Thoracic aorta (tissue), 2 donors: Measurements from ENCODE around the gene HSH2D. TPM values are rescaled to one million over a fixed set of nuclear protein-coding genes. Genes with fewer than 3 reads are reported as not detected.

Source experiments
- ATAC-seq: fragments of 150-250 bp; one replicate; pipeline ENCODE4 v1.8.0; 2017; ENCODE audit warnings: low read depth; ENCODE audit not compliant: insufficient number of reproducible peaks, low FRiP score
- DNase-seq: peaks from one replicate; pipeline ENCODE4 v3.0.0-alpha.2; 2020; ENCODE audit warnings: low spot score
- H3K27ac ChIP-seq, 2 donors: fragments of 200-600 bp; sonication (generic); 1 replicate in 1 of 2; 2 replicates in 1 of 2; pipeline ENCODE4 v1.5.1; 2016; ENCODE audit warnings: mild to moderate bottlenecking in 2 of 2, moderate library complexity in 2 of 2
- H3K27me3 ChIP-seq: fragments of 200-600 bp; sonication (generic); replicated peaks from 2 replicates; pipeline ENCODE4 v1.6.0; 2016; ENCODE audit warnings: mild to moderate bottlenecking; ENCODE audit not compliant: insufficient read depth
- H3K36me3 ChIP-seq: fragments of 200-600 bp; sonication (generic); one replicate; pipeline ENCODE4 v1.5.1; 2016
- H3K4me1 ChIP-seq, 2 donors: fragments of 200-600 bp; sonication (generic); 1 replicate in 1 of 2; 2 replicates in 1 of 2; pipeline versions ENCODE4 v1.5.1 to v1.6.0; 2016; ENCODE audit warnings: low read depth in 2 of 2, mild to moderate bottlenecking in 1 of 2; ENCODE audit not compliant: control insufficient read depth in 1 of 2
- H3K4me3 ChIP-seq: fragments of 200-600 bp; sonication (generic); 2 replicates; pipeline ENCODE4 v1.5.1; 2016; ENCODE audit warnings: mild to moderate bottlenecking
- H3K9me3 ChIP-seq: fragments of 200-600 bp; sonication (generic); 2 replicates; pipeline ENCODE4 v1.5.1; 2016
- total RNA-seq, 2 donors: library from RNA; depleted of rRNA; stranded (reverse); fragments of >200 nt; gene quantifications; one replicate each; pipeline versions ENCODE4 v1.1.0 to v1.2.3, GENCODE V29; 2016
- TF ChIP-seq, protein P1 (sequence below): fragments of 200-600 bp; sonication (generic); IDR thresholded peaks from one replicate; pipeline ENCODE4 v1.5.1; 2019; ENCODE audit warnings: antibody characterized with exemption

HSH2D gene
- total RNA-seq, 2 donors from 2014 or later: 2.2 TPM; not detected in 1

DNA sequence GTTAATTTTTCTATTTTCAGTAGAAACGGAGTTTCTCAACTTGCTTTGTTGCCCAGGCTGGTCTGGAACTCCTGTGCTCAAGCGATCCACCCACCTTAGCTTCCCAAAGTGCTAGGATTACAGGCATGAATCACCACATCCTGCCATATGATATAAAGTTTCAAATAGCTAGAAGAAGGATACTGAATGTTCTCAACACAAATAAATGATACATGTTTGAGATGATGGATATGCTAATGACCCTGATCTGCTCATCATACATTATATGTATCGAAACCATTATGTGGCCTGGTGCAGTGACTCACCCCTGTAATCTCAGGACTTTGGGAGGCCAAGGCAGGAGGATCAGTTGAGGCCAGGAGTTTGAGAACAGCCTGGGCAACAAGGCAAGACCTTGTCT, 18.4 kb downstream of the HSH2D start:
- no peaks in the 10 kb centered on the region for H3K9me3 ChIP-seq
- H3K4me1 ChIP-seq: no peaks in the 10 kb centered on the region
- TF ChIP-seq, protein P1, sequence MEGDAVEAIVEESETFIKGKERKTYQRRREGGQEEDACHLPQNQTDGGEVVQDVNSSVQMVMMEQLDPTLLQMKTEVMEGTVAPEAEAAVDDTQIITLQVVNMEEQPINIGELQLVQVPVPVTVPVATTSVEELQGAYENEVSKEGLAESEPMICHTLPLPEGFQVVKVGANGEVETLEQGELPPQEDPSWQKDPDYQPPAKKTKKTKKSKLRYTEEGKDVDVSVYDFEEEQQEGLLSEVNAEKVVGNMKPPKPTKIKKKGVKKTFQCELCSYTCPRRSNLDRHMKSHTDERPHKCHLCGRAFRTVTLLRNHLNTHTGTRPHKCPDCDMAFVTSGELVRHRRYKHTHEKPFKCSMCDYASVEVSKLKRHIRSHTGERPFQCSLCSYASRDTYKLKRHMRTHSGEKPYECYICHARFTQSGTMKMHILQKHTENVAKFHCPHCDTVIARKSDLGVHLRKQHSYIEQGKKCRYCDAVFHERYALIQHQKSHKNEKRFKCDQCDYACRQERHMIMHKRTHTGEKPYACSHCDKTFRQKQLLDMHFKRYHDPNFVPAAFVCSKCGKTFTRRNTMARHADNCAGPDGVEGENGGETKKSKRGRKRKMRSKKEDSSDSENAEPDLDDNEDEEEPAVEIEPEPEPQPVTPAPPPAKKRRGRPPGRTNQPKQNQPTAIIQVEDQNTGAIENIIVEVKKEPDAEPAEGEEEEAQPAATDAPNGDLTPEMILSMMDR: no peak
- no peaks in the 10 kb centered on the region for H3K36me3 ChIP-seq
- DNase-seq: no peak
- H3K27me3 ChIP-seq: no peaks in the 10 kb centered on the region
- ATAC-seq: no peak
- no peak overlapping the region for H3K4me3 ChIP-seq
- no peak overlapping the region for H3K27ac ChIP-seq

DNA sequence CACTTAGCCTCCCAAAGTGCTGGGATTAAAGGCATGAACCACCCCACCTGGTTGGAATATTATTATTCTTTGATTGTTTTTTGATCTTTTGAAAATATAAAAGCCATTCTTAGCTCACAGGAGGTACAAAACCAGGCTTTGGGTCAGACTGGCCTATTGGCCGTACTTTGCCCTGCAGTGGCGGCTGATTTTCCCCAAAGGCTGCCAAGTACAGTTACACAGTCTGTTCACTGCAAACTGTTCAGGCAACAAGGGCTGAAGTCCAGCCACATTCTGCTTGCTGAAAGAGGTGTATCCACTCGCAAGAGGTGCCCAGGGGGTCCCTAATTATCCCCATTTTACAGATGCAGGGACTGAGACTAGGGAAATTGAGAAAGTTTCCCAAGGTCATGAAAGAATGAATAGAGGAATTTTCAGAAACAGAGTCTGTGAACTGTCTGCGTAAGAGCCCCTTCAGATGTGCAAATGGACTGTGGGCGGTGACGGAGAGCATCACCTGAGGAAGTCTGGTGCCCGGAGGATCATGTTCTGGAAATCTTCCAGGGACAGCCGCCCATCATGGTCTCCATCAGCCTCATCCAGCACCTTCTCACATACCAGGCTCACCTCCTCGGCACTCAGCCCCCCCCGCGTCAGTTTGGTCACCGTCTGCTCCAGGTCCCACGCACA, 20.9 kb downstream of the HSH2D start:
- no peaks in the 10 kb centered on the region for H3K9me3 ChIP-seq
- no peaks in the 10 kb centered on the region for H3K4me1 ChIP-seq
- no peaks in the 10 kb centered on the region for H3K36me3 ChIP-seq
- TF ChIP-seq, protein P1: no peak
- no peaks in the 10 kb centered on the region for H3K27me3 ChIP-seq
- no peak for ATAC-seq
- no peak overlapping the region for H3K4me3 ChIP-seq
- DNase-seq: no peak
- H3K27ac ChIP-seq: no peak overlapping the region

DNA sequence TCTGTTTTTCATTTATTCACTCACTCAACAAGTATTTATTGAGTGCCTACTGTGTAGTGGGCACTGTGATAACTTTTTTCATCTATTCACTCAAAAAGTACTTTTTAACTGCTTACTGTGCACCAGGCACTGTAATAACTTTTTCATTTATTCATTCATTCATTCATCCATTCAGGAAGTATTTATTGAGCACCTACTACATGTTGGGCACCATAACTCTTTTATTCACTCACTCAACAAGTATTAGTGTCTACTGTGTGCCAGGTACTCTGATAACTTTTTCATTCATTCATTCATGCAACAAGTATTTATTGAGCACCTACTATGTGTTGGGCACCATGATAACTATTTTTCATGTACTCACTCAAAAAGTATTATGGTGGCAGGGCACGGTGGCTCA, 22.9 kb downstream of the HSH2D start:
- no peak for DNase-seq
- Histone ChIP-seq H3K4me3 (no peak overlapping the region), H3K27me3 (no peaks in the 10 kb centered on the region), H3K27ac (no peak overlapping the region), H3K36me3 (no peaks in the 10 kb centered on the region), H3K9me3 (no peaks in the 10 kb centered on the region), H3K4me1 (no peaks in the 10 kb centered on the region)
- ATAC-seq: no peak
- TF ChIP-seq, protein P1: no peak

DNA sequence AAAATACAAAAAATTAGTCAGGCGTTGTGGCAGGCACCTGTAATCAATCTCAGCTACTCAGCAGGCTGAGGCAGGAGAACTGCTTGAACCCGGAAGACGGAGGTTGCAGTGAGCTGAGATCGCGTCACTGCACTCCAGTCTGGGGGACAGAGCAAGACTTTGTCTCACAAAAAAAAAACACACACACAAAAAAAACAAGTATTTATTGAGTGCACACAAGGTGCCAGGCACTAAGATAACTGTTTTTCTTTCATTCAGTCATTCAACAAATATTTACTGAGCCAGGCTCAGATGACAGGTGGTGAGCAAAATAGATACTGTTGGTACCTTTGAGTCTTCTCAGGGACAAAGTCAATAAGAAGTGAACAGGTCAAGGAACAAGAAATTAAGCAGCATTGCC, 23.6 kb downstream of the HSH2D start:
- TF ChIP-seq, protein P1: no peak
- Histone ChIP-seq H3K27ac (no peak overlapping the region), H3K4me3 (no peak overlapping the region), H3K36me3 (no peaks in the 10 kb centered on the region), H3K27me3 (no peaks in the 10 kb centered on the region), H3K4me1 (no peaks in the 10 kb centered on the region), H3K9me3 (no peaks in the 10 kb centered on the region)
- ATAC-seq (no peak), DNase-seq (no peak)

DNA sequence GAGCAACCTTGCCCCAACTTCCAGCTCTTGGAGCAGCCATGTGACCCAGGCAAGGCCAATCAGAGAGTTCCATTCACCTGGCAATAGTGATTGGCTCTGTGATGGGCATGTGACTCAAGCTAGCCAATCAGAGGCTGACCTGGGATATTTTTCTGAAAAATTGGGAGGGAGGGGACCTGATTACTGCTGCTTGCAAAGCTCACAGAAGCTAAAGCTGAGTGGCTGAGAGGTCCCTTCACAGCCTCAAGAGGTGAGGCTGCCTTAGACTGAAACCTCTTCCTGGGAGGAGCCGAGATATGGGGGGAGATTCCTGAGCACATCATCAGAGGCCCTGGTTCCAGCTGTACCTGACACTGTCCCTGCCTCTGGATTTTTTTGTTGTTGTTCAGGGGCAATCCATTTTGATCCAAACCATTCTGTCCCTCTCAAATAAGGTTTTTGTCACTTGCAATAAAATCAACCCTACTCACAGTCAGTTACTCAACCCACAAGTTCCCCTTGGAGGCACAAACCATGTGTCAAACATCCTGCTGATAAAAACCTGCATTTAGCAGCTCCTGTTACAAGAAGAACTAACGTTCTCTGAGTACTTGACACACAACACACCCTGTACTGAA, 25.1 kb downstream of the HSH2D start:
- H3K9me3 ChIP-seq: no peaks in the 10 kb centered on the region
- H3K36me3 ChIP-seq: no peaks in the 10 kb centered on the region
- DNase-seq (no peak), ATAC-seq (no peak)
- no peaks in the 10 kb centered on the region for H3K27me3 ChIP-seq
- TF ChIP-seq, protein P1: no peak
- H3K27ac ChIP-seq: no peak overlapping the region
- H3K4me3 ChIP-seq: no peak overlapping the region
- no peaks in the 10 kb centered on the region for H3K4me1 ChIP-seq
